Cardiac septum (tissue), 1 donor: Measurements from ENCODE around the gene LRP8. TPM values are rescaled to one million over a fixed set of nuclear protein-coding genes. Genes with fewer than 3 reads are reported as not detected.

Source experiments
- DNase-seq: peaks from one replicate; pipeline ENCODE4 v3.0.0-alpha.2; 2020; ENCODE audit warnings: low spot score
- intact Hi-C: fragments of 100-400 bp; cut with DNase I; formaldehyde crosslinking; loops from one replicate; pipeline ENCODE4 v1.14.0; 2022
- total RNA-seq: library from RNA; stranded (reverse); fragmentation: NEBNext Ultra II Directional; extraction: Animal tissue kit (Norgen Biotek cat#: 25700); gene quantifications from one replicate; pipeline ENCODE4 v1.2.1, GENCODE V29; 2021
- donor health status: DM: no; HTN: no; CAD: no.

The LRP8 gene
- total RNA-seq, 1 donor from 2014 or later = 2.3 TPM

DNA sequence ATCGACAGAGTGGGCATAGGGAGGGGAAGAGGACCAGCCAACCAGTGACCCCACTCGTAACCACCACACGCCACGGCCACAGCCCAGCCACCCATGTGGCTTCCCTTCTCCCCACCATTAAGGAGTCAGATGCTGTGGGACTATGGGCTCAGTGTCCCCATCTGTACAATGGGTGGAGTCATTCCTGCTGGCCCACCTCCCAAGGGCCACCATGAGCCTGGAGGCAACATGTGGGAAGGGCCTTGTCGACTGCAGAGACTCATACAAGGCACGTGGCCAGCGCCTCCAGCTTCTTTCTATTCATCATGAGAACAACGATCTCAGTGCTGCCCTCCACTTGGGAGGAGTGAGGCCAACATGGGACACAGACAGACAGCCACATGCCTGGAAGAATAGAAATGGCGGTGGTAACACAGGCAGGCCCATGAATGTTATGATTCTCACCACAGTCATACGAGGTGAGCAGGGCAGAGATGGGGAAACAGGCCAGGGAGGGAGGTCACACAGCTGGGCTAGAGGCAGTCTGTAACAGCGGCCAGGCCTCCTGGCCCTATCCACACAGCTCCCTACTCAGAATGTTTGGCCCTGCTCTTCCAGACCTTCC is 16.1 kb downstream of the LRP8 start:
- intact Hi-C loops = no loop called here
- no peak for DNase-seq

DNA sequence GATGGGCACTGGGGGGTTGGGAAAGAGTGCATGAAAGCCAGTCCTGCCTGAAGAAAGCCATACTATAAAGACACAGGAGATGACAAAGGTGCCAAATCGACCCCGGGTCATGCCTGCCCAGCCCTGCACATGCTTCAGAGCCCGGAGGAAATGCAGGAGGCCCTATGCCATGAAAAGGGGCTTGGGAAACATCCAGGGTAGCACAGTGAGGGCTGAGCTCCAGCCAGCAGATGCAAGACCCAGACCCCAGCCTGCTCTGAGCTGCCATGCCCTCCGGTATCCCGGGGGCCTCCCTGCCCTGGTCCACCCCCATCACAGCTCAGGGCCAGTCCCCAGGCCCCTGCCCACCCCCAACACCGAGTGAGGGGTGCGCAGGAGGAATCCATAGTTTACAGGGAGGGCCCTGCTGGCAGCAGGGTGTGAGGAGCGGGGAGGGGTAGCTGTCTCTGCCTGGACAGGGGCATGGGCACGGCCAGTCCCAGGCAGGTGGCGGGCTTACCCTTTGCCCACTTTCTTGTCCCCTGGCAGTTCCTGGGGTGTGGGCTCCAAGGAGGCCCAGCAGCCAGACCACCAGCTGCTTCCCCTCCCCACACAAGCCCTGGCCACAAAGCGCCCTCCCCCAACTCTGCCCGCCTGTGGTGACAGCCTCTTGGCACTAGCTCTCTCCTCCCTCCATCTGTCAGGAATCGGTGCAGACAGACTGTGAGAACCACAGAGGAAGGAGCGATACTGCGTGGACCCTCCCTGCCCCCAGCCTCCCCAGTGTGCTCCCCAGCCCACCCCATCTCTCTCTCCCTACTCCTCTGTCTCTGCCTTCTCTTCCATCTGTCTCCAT is 16.8 kb downstream of the LRP8 start:
- intact Hi-C loops = no loop called here
- DNase-seq = no peak

DNA sequence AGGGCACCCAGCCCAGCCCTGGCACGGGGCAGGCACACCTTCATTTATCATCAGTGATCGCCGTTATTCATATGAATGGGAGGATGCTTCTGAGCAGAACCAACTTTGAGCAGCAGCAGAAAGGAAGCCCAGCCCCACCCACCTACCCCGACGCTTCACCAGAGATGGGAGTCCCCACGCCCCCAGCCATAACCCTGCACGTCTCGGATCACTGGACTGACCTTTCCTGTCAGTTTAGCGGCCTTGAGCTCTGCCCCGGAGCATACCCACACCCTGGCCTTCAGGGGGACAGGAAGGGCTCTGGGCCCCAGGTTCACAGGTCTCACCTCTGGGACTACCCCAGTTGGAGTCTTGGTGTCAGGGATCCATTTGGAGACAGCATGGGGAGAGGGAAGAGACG is 18.1 kb downstream of the LRP8 start:
- DNase-seq = no peak
- intact Hi-C loops = no loop called here

DNA sequence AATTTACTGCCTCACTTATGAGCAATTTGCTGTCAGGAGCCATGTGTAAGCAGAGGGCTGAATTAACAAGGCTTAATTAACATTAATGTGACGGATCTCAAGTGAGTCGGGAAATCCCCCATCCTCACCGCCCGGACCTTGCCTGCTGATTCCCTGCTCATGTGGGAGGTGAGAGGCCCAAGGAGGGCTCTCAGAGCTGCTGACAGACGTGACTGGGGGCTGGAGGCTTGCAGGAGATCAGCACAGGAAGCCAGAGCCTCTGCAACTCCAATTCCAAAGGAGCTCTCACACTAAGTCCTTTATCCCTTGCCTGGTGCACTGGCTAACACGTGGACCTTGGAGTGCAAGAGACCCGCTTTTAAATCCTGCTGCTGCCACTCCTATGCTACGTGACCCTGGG is 19.4 kb downstream of the LRP8 start:
- intact Hi-C loops = no loop called here
- DNase-seq = no peak

DNA sequence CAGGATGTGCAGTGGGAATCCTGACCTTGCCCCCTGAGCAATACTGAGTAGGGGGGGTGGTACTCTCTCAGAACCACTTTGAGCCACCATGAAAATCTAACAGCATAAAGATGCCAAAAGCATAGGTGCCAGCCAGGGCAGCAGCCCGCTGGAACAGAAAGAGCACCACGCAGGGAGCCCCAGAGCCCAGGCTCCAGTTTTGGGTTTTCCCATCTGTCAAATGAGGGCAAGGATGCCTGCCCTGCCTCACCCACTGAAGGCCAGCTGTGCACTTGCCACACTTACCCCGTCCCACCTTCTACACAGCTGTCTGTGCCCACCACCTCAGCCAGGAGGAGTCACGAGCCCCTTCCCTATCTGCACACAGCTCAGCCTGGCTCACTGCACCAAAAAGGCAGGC is 20.8 kb downstream of the LRP8 start:
- intact Hi-C loops = no loop called here
- DNase-seq = no peak

DNA sequence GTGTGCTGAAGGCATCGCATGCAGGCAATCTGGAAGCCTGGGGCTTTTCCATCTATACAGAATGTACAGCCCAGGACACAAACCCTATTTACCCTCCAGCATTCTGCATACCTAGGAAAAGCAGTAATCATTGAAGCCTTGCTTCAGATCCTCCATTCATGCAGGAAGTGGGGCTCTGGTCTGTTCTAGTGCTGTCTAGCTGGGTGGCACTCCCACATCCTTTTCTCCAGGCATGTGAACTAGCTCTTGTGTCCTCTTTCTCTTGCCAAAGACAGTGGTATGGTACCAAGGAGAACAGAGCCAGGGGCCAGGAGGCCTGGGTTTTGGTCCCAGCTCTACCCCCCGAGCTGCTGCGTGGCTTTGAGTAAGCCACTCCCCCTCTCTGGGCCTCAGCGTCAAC is 21.7 kb downstream of the LRP8 start:
- DNase-seq = no peak
- intact Hi-C loops = no loop called here

DNA sequence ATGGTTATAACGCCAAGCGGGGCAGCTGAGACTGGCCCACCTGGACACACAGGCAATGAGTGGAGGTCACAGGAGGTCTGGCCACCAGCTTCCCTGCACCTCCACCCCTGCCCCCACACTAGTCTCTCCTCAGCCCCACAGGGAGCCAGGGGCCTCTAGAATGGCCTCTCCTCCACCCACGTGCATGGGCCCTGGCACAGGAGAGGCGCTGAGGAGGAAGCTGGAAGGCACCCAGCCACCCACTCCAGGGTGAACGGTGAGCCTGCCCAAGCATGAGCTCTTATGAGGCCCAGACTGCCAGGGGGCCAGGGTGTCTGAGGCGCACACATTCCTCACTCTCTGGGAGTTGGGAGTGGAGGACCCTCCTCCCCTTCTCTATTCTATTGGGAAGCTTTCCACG is 22.2 kb downstream of the LRP8 start:
- intact Hi-C loops = no loop called here
- peak; percentile 78 for DNase-seq

DNA sequence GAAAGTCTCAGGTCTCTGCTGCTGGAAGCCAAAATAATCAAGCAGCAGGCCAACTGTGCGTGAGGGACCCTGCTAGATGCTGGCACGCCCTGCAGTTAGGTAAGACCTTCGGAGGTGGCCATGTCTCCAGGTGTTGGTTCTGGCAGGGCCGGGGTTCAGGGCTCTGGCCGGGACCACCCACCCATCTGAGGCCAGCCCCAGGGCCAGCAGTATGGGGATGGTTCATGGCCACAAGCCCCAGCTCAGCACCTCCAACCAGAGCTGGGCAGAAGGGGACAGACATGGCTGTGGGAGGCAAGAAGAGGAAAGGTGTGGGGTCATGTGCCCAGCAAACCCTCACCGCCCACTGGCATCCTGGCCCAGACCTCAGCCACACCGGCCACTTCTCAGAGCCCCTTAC is 23.3 kb downstream of the LRP8 start:
- no peak for DNase-seq
- intact Hi-C loops = no loop called here

DNA sequence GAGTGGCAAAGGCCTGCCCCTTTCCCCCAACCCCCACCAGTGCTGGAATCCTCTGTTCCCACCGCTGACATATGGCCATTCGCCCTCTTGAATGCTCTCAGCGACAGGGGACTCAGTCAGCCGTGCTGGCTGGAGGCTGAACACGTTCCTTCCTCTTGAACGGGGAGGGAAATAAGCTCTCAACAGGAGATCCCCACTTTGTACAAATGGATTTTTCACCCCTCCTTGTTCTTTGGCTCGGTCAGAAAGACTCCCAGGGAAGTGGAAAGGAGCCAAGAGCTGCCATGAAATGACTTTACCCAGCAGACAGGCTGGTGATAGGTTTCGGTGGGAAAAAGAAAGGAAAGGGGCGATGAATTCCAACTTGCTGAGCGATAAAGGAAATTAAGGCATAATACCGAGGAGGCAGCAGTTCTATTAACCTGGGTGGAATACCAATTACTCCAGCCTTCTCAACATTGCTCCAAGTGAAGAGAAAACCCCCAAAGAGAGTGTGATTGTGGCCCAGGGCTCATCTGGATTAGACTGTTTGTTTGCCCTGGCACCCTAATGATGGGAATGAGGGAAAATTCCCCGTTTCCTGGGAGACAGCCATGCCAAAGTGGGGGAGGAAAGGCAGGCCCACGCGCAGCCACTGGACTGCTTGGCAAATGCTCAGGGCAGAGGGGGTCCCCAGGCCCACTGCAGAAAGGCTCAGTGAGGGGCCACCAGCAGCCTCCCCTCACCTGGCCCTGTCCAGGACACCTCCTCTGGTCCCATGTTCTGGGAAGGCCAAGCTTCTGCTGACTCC is 23.9 kb downstream of the LRP8 start:
- intact Hi-C loops = no loop called here
- no peak for DNase-seq

DNA sequence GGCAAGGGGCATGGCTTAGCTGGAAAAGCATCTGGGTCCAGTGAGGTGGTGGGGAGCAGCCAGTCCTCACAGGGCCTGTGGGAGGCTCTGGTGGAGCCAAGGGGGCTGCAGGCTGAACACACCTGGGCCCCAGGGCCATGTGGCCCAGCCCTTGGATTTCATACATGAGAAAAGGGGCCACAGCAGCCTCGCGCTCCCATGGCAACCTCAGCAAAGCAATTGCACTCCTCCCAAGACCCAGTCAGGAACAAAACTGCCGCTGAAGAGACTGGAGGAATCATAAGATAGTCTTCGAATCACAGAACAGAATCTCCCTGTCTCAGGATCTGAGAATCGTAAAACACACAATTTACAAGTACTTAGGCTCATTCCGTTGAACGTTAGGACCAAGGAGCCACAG is 24.6 kb downstream of the LRP8 start:
- DNase-seq = no peak
- intact Hi-C loops = no loop called here

DNA sequence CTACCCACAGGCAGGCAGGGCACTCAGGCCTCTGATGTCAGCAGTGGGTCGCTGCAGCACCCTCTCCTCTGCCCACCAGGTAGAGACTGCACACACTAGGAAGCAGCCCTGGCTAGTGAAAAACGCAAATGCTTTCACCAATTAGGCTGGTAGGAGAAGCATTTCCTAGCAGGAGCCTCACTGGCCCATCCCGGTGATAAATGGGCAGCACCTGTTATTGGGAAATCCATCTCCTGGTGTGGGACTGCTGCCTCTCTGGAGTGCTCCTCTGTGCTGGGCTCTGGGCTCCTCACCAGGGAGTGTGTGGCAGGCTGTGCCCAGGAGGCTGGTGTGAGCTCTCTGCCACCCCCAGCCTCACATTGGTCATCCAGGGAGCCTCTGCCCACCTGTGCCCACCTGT is 28.6 kb downstream of the LRP8 start:
- intact Hi-C loops = no loop called here

DNA sequence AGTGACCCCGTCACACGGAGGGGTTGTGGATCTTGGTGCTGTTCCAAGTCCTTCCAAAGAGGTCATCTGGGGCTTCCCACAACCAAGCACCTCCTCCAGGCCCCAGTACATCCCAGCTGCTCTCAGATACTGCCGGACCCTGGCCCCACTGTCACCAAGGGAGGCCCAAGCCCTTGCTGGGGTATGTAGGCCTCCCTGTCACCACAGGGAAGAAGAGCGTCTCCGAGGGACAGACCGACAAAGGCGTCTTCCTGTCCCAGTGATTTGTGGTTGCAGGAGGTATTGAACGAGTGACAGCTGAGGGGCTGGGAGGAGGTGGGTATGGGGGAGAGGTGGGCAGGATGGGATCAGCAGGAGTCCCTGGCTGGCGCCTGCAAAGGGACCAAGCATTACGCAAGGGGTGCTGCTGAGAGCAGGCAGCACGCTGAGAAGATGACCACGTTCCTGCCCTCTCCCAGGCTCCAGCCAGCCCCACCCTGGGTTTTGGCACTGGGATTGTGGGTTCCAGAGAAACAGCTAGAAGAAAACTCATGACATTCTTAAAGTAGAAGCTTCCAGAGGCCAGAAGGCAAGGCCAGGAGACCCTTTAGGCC is 29.7 kb downstream of the LRP8 start:
- intact Hi-C loops = no loop called here
- no peak for DNase-seq

More for the DNA sequence above, 28.6 kb downstream of the LRP8 start:
- no peak for DNase-seq

DNA sequence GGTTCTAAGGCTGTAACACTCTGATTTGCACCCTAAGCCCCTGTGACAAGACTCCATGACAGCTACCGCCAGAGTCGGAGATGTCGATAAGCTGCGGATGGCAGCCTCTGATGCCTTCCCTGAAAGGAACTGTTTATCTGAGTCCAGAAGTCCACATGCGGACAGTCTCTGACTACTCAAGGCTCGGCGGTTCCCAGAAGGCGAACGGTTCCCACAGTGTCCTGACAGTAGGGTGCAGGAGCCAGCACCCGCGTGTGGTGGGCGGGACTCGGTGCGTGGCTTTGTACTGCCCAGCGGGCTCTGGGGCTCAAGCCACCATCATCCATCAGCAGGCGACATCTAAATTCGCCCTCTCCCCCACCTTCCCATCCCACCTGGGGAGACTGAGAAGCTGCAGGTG is 30.7 kb downstream of the LRP8 start:
- intact Hi-C loops = no loop called here
- no peak for DNase-seq

DNA sequence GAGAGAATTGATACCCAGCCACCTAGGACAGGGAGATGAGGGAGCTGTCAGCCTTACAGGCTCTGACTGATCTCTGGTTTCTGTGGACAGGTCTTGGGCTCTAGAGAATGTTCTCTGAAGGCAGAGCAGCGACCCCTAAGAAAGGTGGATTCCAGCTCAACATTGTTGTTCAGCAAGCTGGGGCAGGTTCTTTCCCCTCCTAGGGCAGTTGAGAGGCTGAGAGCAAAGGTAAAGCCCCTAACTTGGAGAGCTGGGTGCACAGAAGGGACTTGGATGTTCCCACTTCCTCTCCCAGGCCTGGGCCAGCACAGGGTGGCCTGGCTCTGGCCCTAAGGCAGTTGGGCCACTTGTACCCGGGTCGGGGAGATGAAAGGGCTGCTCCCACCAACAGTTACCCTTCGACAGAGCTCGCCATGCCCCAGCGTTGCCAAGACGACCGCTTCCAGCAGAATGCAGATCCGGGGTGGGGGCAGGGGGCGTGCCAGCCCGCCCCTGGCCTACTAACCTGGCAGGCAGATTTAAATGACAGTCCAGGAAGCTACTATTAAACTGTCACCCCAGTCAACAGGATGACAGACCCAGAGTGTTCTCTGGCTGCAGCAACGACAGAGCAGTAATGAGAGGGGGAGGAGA is 31.6 kb downstream of the LRP8 start:
- DNase-seq = no peak
- intact Hi-C loops = no loop called here

DNA sequence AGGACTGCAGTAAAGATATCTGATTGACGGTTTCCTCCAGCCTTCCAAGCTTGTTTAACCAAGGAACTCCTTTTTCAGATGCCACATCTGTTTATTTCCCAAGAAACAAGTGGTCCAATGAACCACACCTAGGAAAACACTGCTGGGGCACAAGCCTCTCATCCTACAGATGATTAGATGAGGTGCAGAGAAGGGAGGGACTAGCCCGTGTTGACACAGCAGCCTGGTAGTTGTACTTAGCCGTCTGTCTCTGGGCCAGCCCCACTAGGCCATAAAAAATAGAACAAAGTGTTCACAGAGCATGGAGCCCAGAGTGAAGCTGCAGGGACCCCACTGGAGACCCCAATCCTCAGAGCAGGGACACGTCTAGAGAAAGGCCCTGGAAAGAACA is 32.1 kb downstream of the LRP8 start:
- no peak for DNase-seq
- intact Hi-C loops = no loop called here

DNA sequence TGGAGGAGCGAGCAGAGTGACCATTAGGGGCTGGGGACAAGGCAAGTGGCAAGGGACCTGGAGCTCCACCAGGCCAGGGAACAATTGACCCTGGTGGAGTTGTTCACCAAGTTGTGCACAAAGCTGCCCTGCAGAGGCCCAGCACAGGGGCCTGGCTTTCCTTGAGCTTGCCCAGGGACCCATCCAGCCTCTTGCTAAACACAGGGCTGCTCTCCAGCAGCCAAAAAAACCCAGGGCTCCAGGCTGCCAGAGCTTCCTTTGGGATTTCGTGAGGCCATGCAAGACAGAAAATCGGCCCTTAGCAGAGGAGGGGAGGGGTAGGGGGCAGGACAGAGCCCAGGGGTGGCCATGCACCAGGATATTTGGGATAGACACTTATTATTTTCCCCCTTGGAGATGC is 32.6 kb downstream of the LRP8 start:
- DNase-seq = no peak
- intact Hi-C loops = no loop called here

DNA sequence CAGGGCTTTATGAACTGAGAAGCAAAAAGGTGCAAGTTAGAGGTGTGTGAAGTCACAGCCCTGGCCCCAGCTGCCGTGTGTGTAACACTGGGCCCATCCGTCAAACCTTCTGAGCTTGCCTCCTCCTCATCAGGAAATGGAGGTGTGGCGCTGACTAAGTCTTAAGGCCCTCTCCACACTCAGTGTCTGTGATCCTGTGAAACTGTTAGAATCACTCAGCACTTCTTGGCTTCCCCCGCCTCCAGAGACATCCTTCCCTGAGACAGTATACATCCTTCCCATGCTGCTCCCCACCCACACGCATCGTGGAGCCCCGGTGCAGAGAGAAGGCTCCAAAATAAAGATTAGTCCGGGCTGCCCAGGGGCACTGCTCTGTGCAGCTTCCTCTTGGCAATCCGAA is 33.3 kb downstream of the LRP8 start:
- intact Hi-C loops = no loop called here
- DNase-seq = no peak

DNA sequence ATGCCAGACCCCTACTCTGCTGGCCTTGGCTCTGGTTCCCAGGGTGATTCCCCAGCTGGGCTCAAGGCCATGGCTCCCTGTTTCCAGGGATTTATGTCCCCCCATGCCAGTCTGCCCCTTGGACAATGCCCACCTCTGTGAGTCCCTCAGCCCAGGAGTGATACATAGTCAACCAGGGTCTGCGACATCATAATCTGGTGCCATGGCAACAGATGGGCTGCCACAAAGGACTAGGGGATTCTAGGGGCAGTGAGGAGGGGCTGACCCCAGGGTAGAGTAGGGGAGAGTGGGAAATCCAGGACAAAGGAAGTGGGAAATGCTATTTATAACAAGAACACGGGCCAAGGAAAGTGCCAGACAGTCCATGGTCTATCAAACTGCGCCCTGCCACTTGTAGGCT is 33.8 kb downstream of the LRP8 start:
- intact Hi-C loops = no loop called here
- DNase-seq = no peak

DNA sequence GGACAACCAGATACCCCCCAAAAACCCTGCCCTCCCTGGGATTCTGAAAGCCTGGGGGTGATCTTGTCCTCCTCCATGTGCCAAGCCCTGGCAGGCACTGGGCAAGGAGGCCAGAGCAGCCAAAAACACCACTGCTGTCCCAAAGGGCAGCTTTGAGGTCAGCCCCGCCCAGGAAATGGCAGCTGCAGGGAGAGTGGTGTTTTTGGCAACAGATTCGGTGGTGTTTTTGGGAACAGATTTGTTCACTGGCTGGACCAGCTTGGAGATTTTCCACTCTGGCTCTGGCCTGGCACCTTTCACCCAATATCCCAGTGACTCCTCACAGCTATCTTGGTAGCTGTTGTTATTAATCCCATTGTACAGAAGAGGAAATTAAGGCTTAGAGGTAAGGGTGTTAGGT is 34.7 kb downstream of the LRP8 start:
- intact Hi-C loops = no loop called here
- no peak for DNase-seq

DNA sequence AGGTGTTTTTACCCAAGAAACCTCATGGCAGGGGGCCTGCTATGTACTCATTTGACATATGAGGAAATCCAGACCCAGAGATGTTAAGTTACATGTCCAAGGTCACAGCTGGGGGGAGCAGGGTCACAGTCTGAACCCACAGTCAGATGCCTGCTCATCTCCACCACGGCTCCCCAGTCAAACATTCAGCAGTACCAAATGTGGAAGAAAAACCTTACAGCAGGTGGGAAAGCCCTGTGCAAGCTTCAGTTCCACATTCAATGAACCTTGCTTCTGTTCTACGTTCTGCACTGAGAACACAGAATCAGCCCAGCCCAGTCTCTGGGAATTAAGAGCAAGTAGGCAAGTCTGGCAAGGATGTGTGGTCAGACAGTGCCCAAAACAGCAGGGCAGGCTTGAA is 35.2 kb downstream of the LRP8 start:
- no peak for DNase-seq
- intact Hi-C loops = no loop called here
